ENCODE results near the gene JMJD1C.

The JMJD1C gene

GRCh38 chr10:63209705-63210104, 256.1 kb downstream of the JMJD1C start:
- Histone ChIP-seq H3K36me3 (ENCODE audit: control insufficient read depth, low read length) (peaks cover 90% of the 10 kb centered on the region), H3K4me2 (ENCODE audit: low read length) (no peak overlapping the region), H3K9me2 (replicated peaks; ENCODE audit: control insufficient read depth, low read length) (no peaks in the 10 kb centered on the region), H3K4me3 (ENCODE audit: low read length) (no peak overlapping the region), H3K27me3 (ENCODE audit: control insufficient read depth, low read length) (no peaks in the 10 kb centered on the region), H4K20me1 (ENCODE audit: control insufficient read depth, insufficient read depth, low read depth, low read length) (peaks cover 3% of the 10 kb centered on the region; the same call in 1 of the 2 replicates), H3K4me1 (ENCODE audit: control insufficient read depth, low read length) (peaks cover 29% of the 10 kb centered on the region), H3K79me2 (ENCODE audit: control insufficient read depth, low read length) (peaks cover 67% of the 10 kb centered on the region), H3K27ac (ENCODE audit: low read depth, low read length) (no peak overlapping the region), H3F3A (ENCODE audit: control insufficient read depth, insufficient read depth) (no peaks in the 10 kb centered on the region; the same call in 1 of the 2 replicates), H3K9me3 (ENCODE audit: control insufficient read depth, insufficient read depth, low read length) (no peaks in the 10 kb centered on the region)
- no peak for TF ChIP-seq EZH2phosphoT487 (IDR thresholded peaks at IDR 0.05; ENCODE audit: borderline replicate concordance, low read length)
- TF ChIP-seq, protein P1, sequence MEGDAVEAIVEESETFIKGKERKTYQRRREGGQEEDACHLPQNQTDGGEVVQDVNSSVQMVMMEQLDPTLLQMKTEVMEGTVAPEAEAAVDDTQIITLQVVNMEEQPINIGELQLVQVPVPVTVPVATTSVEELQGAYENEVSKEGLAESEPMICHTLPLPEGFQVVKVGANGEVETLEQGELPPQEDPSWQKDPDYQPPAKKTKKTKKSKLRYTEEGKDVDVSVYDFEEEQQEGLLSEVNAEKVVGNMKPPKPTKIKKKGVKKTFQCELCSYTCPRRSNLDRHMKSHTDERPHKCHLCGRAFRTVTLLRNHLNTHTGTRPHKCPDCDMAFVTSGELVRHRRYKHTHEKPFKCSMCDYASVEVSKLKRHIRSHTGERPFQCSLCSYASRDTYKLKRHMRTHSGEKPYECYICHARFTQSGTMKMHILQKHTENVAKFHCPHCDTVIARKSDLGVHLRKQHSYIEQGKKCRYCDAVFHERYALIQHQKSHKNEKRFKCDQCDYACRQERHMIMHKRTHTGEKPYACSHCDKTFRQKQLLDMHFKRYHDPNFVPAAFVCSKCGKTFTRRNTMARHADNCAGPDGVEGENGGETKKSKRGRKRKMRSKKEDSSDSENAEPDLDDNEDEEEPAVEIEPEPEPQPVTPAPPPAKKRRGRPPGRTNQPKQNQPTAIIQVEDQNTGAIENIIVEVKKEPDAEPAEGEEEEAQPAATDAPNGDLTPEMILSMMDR (IDR thresholded peaks at IDR 0.05; ENCODE audit: low read depth, low read length, poor library complexity, severe bottlenecking), result no peak

DNA sequence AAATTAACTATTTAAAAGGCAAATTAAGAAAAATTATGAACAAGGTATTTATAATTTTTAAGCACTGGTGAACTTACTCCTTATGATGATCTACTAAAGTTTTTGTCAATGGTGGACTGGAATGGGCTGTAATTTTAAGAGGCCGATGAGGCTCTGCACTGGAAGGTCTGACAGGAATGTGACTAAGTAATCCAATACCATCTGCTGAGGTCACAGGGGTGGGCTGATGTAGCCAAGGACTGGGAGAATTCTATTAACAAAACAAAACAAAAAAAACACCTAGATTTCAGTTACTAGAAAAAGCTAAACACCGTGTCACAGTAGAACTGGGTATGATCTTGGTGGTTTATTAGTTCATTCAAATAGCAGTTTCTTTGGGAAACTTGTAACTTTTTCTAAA, 256.8 kb downstream of the JMJD1C start:
- no peaks in the 10 kb centered on the region; the same call in 1 of the 2 replicates for H3F3A ChIP-seq (ENCODE audit: control insufficient read depth, insufficient read depth)
- H3K36me3 ChIP-seq (ENCODE audit: control insufficient read depth, low read length), result peaks cover 89% of the 10 kb centered on the region
- H3K4me1 ChIP-seq (ENCODE audit: control insufficient read depth, low read length), result peaks cover 29% of the 10 kb centered on the region
- H3K9me3 ChIP-seq (ENCODE audit: control insufficient read depth, insufficient read depth, low read length), result no peaks in the 10 kb centered on the region
- no peaks in the 10 kb centered on the region for H3K9me2 ChIP-seq (replicated peaks; ENCODE audit: control insufficient read depth, low read length)
- peaks cover 60% of the 10 kb centered on the region for H3K79me2 ChIP-seq (ENCODE audit: control insufficient read depth, low read length)
- H3K4me3 ChIP-seq (ENCODE audit: low read length), result no peak overlapping the region
- peaks cover 3% of the 10 kb centered on the region; the same call in 1 of the 2 replicates for H4K20me1 ChIP-seq (ENCODE audit: control insufficient read depth, insufficient read depth, low read depth, low read length)
- no peak overlapping the region for H3K4me2 ChIP-seq (ENCODE audit: low read length)
- H3K27me3 ChIP-seq (ENCODE audit: control insufficient read depth, low read length), result no peaks in the 10 kb centered on the region
- TF ChIP-seq, protein P1 (IDR thresholded peaks at IDR 0.05; ENCODE audit: low read depth, low read length, poor library complexity, severe bottlenecking), result no peak
- TF ChIP-seq EZH2phosphoT487 (IDR thresholded peaks at IDR 0.05; ENCODE audit: borderline replicate concordance, low read length), result no peak
- no peak overlapping the region for H3K27ac ChIP-seq (ENCODE audit: low read depth, low read length)

DNA sequence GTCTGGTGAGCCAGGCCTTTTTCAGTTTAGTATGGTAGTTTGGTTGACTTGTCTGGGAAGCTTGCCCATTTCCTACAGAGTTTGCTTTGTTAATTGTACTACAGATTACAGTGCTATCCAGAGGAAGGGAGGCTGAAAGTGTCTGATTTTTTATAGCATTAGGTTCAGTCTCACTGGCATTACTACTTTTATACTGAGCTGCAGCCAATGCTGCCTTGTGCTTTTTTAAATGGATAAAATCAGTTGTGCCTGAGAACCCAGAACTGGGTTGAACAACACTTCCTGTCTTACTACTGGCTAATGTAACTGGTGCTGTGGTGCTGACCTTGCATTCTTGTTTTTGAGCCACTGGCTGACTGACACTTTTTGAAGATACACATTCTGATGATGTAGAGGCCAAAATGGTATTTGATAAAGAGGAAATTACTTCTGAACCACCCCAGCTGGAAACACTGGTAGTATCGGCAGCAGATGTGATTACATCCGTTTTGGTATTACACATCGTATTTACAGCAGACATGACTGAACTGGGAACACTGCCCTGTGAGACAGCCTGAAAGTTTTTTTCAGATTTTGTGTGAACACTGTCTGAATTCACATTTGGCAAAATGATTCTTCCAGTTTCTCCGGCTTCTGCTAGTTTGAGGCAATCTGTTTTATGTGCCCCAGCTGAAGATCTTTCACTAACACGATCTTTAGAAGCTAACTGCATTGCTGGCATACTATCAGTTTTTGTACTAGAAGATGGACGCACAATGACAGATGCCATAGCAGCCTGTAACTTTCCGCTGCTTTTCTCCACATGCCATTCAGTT, 258.6 kb downstream of the JMJD1C start:
- Histone ChIP-seq H3K4me2 (ENCODE audit: low read length) (no peak overlapping the region), H3K36me3 (ENCODE audit: control insufficient read depth, low read length) (peaks cover 88% of the 10 kb centered on the region), H3K4me3 (ENCODE audit: low read length) (no peak overlapping the region)

More for the DNA sequence above, 258.6 kb downstream of the JMJD1C start:
- no peaks in the 10 kb centered on the region; the same call in 1 of the 2 replicates for H3F3A ChIP-seq (ENCODE audit: control insufficient read depth, insufficient read depth)
- H4K20me1 ChIP-seq (ENCODE audit: control insufficient read depth, insufficient read depth, low read depth, low read length), result no peaks in the 10 kb centered on the region; the same call in 1 of the 2 replicates
- H3K9me2 ChIP-seq (replicated peaks; ENCODE audit: control insufficient read depth, low read length), result no peaks in the 10 kb centered on the region
- peaks cover 49% of the 10 kb centered on the region for H3K79me2 ChIP-seq (ENCODE audit: control insufficient read depth, low read length)
- no peaks in the 10 kb centered on the region for H3K27me3 ChIP-seq (ENCODE audit: control insufficient read depth, low read length)
- H3K27ac ChIP-seq (ENCODE audit: low read depth, low read length), result no peak overlapping the region
- H3K9me3 ChIP-seq (ENCODE audit: control insufficient read depth, insufficient read depth, low read length), result no peaks in the 10 kb centered on the region
- TF ChIP-seq, protein P1 (IDR thresholded peaks at IDR 0.05; ENCODE audit: low read depth, low read length, poor library complexity, severe bottlenecking), result no peak
- no peak for TF ChIP-seq EZH2phosphoT487 (IDR thresholded peaks at IDR 0.05; ENCODE audit: borderline replicate concordance, low read length)
- H3K4me1 ChIP-seq (ENCODE audit: control insufficient read depth, low read length), result peaks cover 29% of the 10 kb centered on the region
